Lower leg skin (tissue), 3 donors: Measurements from ENCODE around the gene DGKH.

Source experiments
- POLR2A ChIP-seq, 2 donors: fragments of 450-650 bp; IDR thresholded peaks; one replicate each; pipeline ENCODE4 v1.6.1; 2016 to 2017; ENCODE audit warnings: antibody characterized with exemption in 2 of 2, mild to moderate bottlenecking in 1 of 2, moderate library complexity in 1 of 2
- TF ChIP-seq, protein P1 (sequence below), 3 donors: fragments of 450-650 bp; IDR thresholded peaks; one replicate each; pipeline ENCODE4 v1.5.1; 2016; ENCODE audit warnings: antibody characterized with exemption in 3 of 3, mild to moderate bottlenecking in 3 of 3, moderate library complexity in 2 of 3

GRCh38 chr13:42189061-42189460, 140.6 kb downstream of the DGKH start:
- TF ChIP-seq, protein P1, sequence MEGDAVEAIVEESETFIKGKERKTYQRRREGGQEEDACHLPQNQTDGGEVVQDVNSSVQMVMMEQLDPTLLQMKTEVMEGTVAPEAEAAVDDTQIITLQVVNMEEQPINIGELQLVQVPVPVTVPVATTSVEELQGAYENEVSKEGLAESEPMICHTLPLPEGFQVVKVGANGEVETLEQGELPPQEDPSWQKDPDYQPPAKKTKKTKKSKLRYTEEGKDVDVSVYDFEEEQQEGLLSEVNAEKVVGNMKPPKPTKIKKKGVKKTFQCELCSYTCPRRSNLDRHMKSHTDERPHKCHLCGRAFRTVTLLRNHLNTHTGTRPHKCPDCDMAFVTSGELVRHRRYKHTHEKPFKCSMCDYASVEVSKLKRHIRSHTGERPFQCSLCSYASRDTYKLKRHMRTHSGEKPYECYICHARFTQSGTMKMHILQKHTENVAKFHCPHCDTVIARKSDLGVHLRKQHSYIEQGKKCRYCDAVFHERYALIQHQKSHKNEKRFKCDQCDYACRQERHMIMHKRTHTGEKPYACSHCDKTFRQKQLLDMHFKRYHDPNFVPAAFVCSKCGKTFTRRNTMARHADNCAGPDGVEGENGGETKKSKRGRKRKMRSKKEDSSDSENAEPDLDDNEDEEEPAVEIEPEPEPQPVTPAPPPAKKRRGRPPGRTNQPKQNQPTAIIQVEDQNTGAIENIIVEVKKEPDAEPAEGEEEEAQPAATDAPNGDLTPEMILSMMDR (IDR thresholded peaks at IDR 0.05): no peak
- TF ChIP-seq POLR2A (IDR thresholded peaks at IDR 0.05): no peak
